Measurements from ENCODE around the gene KLK1. TPM values are rescaled to one million over a fixed set of nuclear protein-coding genes. Genes with fewer than 3 reads are reported as not detected.

KLK1 gene
- not detected for total RNA-seq

- DNase-seq (ENCODE audit: low spot score in 2 of 2): no peak
- intact Hi-C loops (cut with DNase I): no loop called here
- H3K27me3 ChIP-seq: peaks cover 6% of the 10 kb centered on the region
Observed at GRCh38 chr19:50823389-50824042, at the start of gene KLK1. Gene KLK1, minus strand, starts transcription at chr19:50823787. Its CDS starts 39 bp downstream, at chr19:50823748.

GRCh38 chr19:50873056-50873455, 49.5 kb upstream of the KLK1 start, which contains the start of gene KLK2:
Gene KLK2, plus strand, starts transcription at chr19:50873439. Its CDS starts 35 bp downstream, at chr19:50873474.
- no peaks in the 10 kb centered on the region for H3K27me3 ChIP-seq

More at GRCh38 chr19:50823389-50824042, at the start of gene KLK1:
- Histone ChIP-seq H3K36me3 (no peaks in the 10 kb centered on the region), H3K9me3 (no peaks in the 10 kb centered on the region), H3K27ac (no peak within 1 kb of the TSS), H3K4me1 (no peaks in the 10 kb centered on the region), H3K4me3 (no peak within 1 kb of the TSS)
- TF ChIP-seq CTCF (IDR thresholded peaks at IDR 0.05): no peak

DNA sequence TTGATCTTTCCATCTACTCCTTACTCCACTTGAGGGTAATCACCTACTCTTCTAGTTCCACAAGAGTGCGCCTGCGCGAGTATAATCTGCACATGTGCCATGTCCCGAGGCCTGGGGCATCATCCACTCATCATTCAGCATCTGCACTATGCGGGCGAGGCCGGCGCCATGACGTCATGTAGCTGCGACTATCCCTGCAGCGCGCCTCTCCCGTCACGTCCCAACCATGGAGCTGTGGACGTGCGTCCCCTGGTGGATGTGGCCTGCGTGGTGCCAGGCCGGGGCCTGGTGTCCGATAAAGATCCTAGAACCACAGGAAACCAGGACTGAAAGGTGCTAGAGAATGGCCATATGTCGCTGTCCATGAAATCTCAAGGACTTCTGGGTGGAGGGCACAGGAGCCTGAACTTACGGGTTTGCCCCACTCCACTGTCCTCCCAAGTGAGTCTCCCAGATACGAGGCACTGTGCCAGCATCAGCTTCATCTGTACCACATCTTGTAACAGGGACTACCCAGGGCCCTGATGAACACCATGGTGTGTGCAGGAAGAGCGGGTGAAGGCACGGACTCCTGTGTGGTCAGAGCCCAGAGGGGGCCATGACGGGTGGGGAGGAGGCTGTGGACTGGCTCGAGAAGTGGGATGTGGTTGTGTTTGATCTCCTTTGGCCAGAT, 47.0 kb upstream of the KLK1 start:
- H3K4me1 ChIP-seq: no peaks in the 10 kb centered on the region
- no peak for DNase-seq (ENCODE audit: low spot score in 2 of 2)
- intact Hi-C loops (cut with DNase I): no loop called here
- no peaks in the 10 kb centered on the region for H3K27me3 ChIP-seq
- no peaks in the 10 kb centered on the region for H3K36me3 ChIP-seq
- no peak overlapping the region for H3K27ac ChIP-seq
- H3K4me3 ChIP-seq: no peak overlapping the region
- TF ChIP-seq CTCF (IDR thresholded peaks at IDR 0.05): no peak
- no peaks in the 10 kb centered on the region for H3K9me3 ChIP-seq

More at GRCh38 chr19:50873056-50873455, 49.5 kb upstream of the KLK1 start, which contains the start of gene KLK2:
- TF ChIP-seq CTCF (IDR thresholded peaks at IDR 0.05): no peak
- intact Hi-C loops (cut with DNase I): no loop called here
- no peaks in the 10 kb centered on the region for H3K4me1 ChIP-seq
- H3K9me3 ChIP-seq: no peaks in the 10 kb centered on the region
- no peak within 1 kb of the TSS for H3K27ac ChIP-seq
- H3K36me3 ChIP-seq: no peaks in the 10 kb centered on the region
- no peak within 1 kb of the TSS for H3K4me3 ChIP-seq
- DNase-seq (ENCODE audit: low spot score in 2 of 2): no peak

DNA sequence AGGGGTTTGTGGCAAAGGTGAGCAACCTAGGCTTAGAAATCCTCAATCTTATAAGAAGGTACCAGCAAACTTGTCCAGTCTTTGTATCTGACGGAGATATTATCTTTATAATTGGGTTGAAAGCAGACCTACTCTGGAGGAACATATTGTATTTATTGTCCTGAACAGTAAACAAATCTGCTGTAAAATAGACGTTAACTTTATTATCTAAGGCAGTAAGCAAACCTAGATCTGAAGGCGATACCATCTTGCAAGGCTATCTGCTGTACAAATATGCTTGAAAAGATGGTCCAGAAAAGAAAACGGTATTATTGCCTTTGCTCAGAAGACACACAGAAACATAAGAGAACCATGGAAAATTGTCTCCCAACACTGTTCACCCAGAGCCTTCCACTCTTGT, 45.9 kb upstream of the KLK1 start:
- no peak for DNase-seq (ENCODE audit: low spot score in 2 of 2)
- Histone ChIP-seq H3K4me3 (no peak overlapping the region), H3K4me1 (no peaks in the 10 kb centered on the region), H3K36me3 (no peaks in the 10 kb centered on the region), H3K27me3 (no peaks in the 10 kb centered on the region), H3K27ac (no peak overlapping the region), H3K9me3 (no peaks in the 10 kb centered on the region)
- intact Hi-C loops (cut with DNase I): no loop called here
- no peak for TF ChIP-seq CTCF (IDR thresholded peaks at IDR 0.05)

DNA sequence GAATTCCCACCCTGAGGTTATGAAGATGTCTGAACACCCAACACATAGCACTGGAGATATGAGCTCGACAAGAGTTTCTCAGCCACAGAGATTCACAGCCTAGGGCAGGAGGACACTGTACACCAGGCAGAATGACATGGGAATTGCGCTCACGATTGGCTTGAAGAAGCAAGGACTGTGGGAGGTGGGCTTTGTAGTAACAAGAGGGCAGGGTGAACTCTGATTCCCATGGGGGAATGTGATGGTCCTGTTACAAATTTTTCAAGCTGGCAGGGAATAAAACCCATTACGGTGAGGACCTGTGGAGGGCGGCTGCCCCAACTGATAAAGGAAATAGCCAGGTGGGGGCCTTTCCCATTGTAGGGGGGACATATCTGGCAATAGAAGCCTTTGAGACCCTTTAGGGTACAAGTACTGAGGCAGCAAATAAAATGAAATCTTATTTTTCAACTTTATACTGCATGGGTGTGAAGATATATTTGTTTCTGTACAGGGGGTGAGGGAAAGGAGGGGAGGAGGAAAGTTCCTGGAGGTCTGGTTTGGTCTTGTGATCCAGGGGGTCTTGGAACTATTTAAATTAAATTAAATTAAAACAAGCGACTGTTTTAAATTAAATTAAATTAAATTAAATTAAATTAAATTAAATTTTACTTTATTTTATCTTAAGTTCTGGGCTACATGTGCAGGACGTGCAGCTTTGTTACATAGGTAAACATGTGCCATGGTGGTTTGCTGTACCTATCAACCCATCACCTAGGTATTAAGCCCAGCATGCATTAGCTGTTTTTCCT, 38.1 kb upstream of the KLK1 start:
- Histone ChIP-seq H3K27me3 (no peaks in the 10 kb centered on the region), H3K27ac (no peak overlapping the region), H3K36me3 (no peaks in the 10 kb centered on the region), H3K9me3 (no peaks in the 10 kb centered on the region), H3K4me1 (no peaks in the 10 kb centered on the region), H3K4me3 (no peak overlapping the region)
- no peak for TF ChIP-seq CTCF (IDR thresholded peaks at IDR 0.05)
- intact Hi-C loops (cut with DNase I): no loop called here
- no peak for DNase-seq (ENCODE audit: low spot score in 2 of 2)
